Measurements from ENCODE around the gene TPM1.

Gene TPM1

GRCh38 chr15:63070681-63071129 lies 28.2 kb downstream of the TPM1 start:
- no peak overlapping the region for H3K27ac ChIP-seq

DNA sequence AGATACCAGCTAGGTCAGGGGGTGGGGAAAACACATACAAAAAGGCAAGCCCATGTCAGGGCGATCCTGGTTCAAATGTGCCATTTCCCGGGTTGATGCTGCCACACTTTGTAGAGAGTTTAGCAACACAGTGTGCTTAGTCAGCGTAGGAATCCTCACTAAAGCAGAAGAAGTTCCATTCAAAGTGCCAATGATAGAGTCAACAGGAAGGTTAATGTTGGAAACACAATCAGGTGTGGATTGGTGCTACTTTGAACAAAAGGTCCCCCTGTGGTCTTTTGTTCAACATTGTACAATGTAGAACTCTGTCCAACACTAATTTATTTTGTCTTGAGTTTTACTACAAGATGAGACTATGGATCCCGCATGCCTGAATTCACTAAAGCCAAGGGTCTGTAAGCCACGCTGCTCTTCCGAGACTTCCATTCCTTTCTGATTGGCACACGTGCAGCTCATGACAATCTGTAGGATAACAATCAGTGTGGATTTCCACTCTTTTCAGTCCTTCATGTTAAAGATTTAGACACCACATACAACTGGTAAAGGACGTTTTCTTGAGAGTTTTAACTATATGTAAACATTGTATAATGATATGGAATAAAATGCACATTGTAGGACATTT lies 28.9 kb downstream of the TPM1 start:
- no peak overlapping the region for H3K27ac ChIP-seq
- no peak for TF ChIP-seq CTCF (IDR thresholded peaks at IDR 0.05)
- TF ChIP-seq ZFX (IDR thresholded peaks at IDR 0.05; ENCODE audit: borderline replicate concordance) = no peak

More at GRCh38 chr15:63070681-63071129, 28.2 kb downstream of the TPM1 start:
- TF ChIP-seq CTCF (IDR thresholded peaks at IDR 0.05) = no peak
- no peak for TF ChIP-seq ZFX (IDR thresholded peaks at IDR 0.05; ENCODE audit: borderline replicate concordance)

GRCh38 chr15:63072023-63072650 lies 29.6 kb downstream of the TPM1 start:
- H3K27ac ChIP-seq = no peak overlapping the region
- TF ChIP-seq CTCF (IDR thresholded peaks at IDR 0.05) (no peak), ZFX (IDR thresholded peaks at IDR 0.05; ENCODE audit: borderline replicate concordance) (no peak)

DNA sequence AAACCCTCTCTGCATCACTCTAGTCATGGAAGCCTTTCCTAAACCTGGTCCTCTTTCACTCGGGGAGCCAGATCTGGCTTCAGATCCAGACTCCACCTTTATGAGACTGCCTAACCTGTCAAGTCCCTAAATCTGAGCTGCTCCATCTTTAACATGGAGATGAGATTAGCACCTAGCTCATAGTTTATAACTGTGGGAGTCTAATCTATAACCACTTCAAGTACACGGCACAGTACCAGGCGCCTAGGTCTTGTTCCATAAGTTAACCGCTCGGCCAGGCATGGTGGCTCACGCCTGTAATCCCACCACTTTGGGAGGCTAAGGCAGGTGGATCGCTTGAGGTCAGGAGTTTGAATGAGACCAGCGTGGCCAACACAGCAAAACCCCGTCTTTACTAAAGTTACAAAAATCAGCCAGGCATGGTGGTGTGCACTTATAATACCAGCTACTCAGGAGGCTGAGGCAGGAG lies 30.3 kb downstream of the TPM1 start:
- TF ChIP-seq CTCF (IDR thresholded peaks at IDR 0.05) = no peak
- TF ChIP-seq ZFX (IDR thresholded peaks at IDR 0.05; ENCODE audit: borderline replicate concordance) = no peak

DNA sequence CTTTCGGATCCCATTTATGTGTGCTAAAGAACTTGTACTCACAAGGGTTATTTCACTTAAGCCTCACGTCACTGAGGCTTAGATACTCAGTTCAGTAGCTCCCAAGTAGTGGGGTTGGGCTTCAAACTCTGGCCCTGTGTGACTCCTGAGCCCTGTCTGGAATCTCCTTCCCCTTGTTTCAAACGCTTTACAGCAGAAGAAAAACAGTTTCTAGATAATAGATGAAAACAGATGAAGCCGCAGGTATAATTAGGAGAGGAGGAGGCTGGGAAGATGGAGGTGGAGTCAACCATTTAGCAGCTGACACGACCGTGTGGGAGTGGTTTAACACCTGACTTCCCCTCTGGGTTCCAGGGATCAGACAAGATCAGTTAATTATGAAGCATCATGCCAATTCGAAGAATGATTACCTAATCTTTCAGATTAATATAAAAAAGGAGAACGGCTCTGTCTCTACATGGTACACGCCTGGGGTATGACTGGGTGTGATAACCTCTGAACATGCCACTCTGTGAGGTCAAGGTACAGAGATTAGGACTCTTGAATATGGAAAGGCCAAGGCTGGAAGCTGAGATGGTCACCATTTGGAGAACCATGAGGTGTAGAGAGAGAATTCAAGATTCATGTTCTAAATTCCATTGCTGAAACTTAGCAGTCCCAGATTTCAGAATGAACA lies 31.1 kb downstream of the TPM1 start:
- no peak for TF ChIP-seq ZFX (IDR thresholded peaks at IDR 0.05; ENCODE audit: borderline replicate concordance)
- TF ChIP-seq CTCF (IDR thresholded peaks at IDR 0.05) = no peak
- H3K27ac ChIP-seq = no peak overlapping the region

More for the DNA sequence above, 30.3 kb downstream of the TPM1 start:
- no peak overlapping the region for H3K27ac ChIP-seq

GRCh38 chr15:63075015-63075983 lies 32.8 kb downstream of the TPM1 start:
- no peak overlapping the region for H3K27ac ChIP-seq
- TF ChIP-seq ZFX (IDR thresholded peaks at IDR 0.05; ENCODE audit: borderline replicate concordance) (no peak), CTCF (IDR thresholded peaks at IDR 0.05) (no peak)
